Measurements from ENCODE around the gene ENTR1.

ENTR1 gene

GRCh38 chr9:136394312-136395019 is 15.9 kb downstream of the ENTR1 start:
- DNase-seq = no peak

- no peak for DNase-seq
Measured at GRCh38 chr9:136393531-136393930, 16.9 kb downstream of the ENTR1 start.

GRCh38 chr9:136392538-136393449 is 17.6 kb downstream of the ENTR1 start:
- DNase-seq = no peak

GRCh38 chr9:136391737-136392537 is 18.5 kb downstream of the ENTR1 start:
- DNase-seq = no peak

- DNase-seq = no peak
Measured at GRCh38 chr9:136389396-136389795, 21.0 kb downstream of the ENTR1 start.

GRCh38 chr9:136387217-136387616 is 23.2 kb downstream of the ENTR1 start:
- DNase-seq = no peak

GRCh38 chr9:136386018-136386417 is 24.4 kb downstream of the ENTR1 start:
- DNase-seq = no peak

- DNase-seq = no peak
Measured at GRCh38 chr9:136385015-136385414, 25.4 kb downstream of the ENTR1 start.

GRCh38 chr9:136383436-136383835 is 27.0 kb downstream of the ENTR1 start:
- no peak for DNase-seq

- DNase-seq = no peak
Measured at GRCh38 chr9:136381966-136382513, 28.4 kb downstream of the ENTR1 start.

- no peak for DNase-seq
Measured at GRCh38 chr9:136381311-136381710, 29.1 kb downstream of the ENTR1 start.

- no peak for DNase-seq
Measured at GRCh38 chr9:136380381-136380780, 30.0 kb downstream of the ENTR1 start.

GRCh38 chr9:136379891-136380290 is 30.5 kb downstream of the ENTR1 start:
- no peak for DNase-seq

GRCh38 chr9:136379401-136379800 is 31.0 kb downstream of the ENTR1 start:
- no peak for DNase-seq

GRCh38 chr9:136379003-136379287 is 31.5 kb downstream of the ENTR1 start:
- DNase-seq = no peak

GRCh38 chr9:136378170-136379002 is 32.0 kb downstream of the ENTR1 start:
- DNase-seq = no peak

GRCh38 chr9:136377341-136378169 is 32.9 kb downstream of the ENTR1 start:
- DNase-seq = peak; percentile 38

- DNase-seq = no peak
Measured at GRCh38 chr9:136376457-136376856, 34.0 kb downstream of the ENTR1 start.

- DNase-seq = no peak
Measured at GRCh38 chr9:136375096-136375495, 35.3 kb downstream of the ENTR1 start.

GRCh38 chr9:136374183-136374575 is 36.2 kb downstream of the ENTR1 start:
- no peak for DNase-seq

All from GF-D8 (cell line).